CD4-positive, alpha-beta T cell (primary cell): ENCODE data around the gene ADGRL3. TPM values are rescaled to one million over a fixed set of nuclear protein-coding genes. Genes with fewer than 3 reads are reported as not detected.
"Not testable (repeated sequence)": the region's sequence is repeated elsewhere in the genome, so short reads cannot be mapped to it uniquely, and the experiment has no call there.

Experiments
- ATAC-seq: fragments of 200-7000 bp; cut with Tn5 transposase; one replicate; pipeline ENCODE4 v1.10.0; 2022; ENCODE audit warnings: mild to moderate bottlenecking; ENCODE audit not compliant: poor library complexity
- CTCF ChIA-PET: fragments of 350-600 bp; sonication (Branson Sonifier 250); formaldehyde crosslinking; loops from one replicate; lab custom pipeline; 2021; ENCODE audit warnings: antibody characterized with exemption, inconsistent platforms; lab: Charles Lee
- POLR2A ChIA-PET: fragments of 350-600 bp; sonication (Branson Sonifier 250); formaldehyde crosslinking; loops from one replicate; lab custom pipeline; 2021; ENCODE audit warnings: antibody characterized with exemption, inconsistent platforms; lab: Charles Lee
- DNase-seq, 14 experiments: peaks; one replicate each; pipeline ENCODE4 v3.0.0-alpha.2; 2013 to 2020; ENCODE audit warnings: mixed read lengths in 2 of 14
- H3K27ac ChIP-seq, 2 donors: one replicate each; pipeline versions ENCODE4 v1.5.1 to v1.7.0; 2013; ENCODE audit warnings: low read length in 2 of 2, low read depth in 1 of 2, mild to moderate bottlenecking in 1 of 2
- H3K27me3 ChIP-seq, 2 experiments: 1 replicate in 1 of 2; 2 replicates in 1 of 2; pipeline versions ENCODE4 v1.6.1 to v1.7.0; 2013; ENCODE audit warnings: low read length in 2 of 2, control low read depth in 1 of 2, mild to moderate bottlenecking in 1 of 2, moderate library complexity in 1 of 2; ENCODE audit not compliant: insufficient read depth in 2 of 2, control insufficient read depth in 1 of 2
- H3K36me3 ChIP-seq: one replicate; pipeline ENCODE4 v1.6.1; 2013; ENCODE audit warnings: low read length, control low read depth; ENCODE audit not compliant: insufficient read depth
- H3K4me1 ChIP-seq: one replicate; pipeline ENCODE4 v1.6.1; 2013; ENCODE audit warnings: low read length, control low read depth; ENCODE audit not compliant: insufficient read depth
- H3K4me3 ChIP-seq: one replicate; pipeline ENCODE4 v1.5.1; 2013; ENCODE audit warnings: mild to moderate bottlenecking, low read length, moderate library complexity
- H3K9me3 ChIP-seq, 2 experiments: 1 replicate in 1 of 2; 2 replicates in 1 of 2; pipeline versions ENCODE4 v1.6.1 to v1.7.0; 2013; ENCODE audit warnings: low read length in 2 of 2, mild to moderate bottlenecking in 2 of 2, control low read depth in 1 of 2, moderate library complexity in 1 of 2; ENCODE audit not compliant: control insufficient read depth in 1 of 2, insufficient read depth in 1 of 2
- H3K27ac Mint-ChIP-seq: one replicate; pipeline ENCODE4 v1.8.0; 2020; ENCODE audit warnings: mixed read lengths
- H3K27me3 Mint-ChIP-seq: one replicate; pipeline ENCODE4 v1.8.0; 2021; ENCODE audit warnings: mixed read lengths
- H3K36me3 Mint-ChIP-seq: one replicate; pipeline ENCODE4 v1.8.0; 2021; ENCODE audit warnings: low read depth, mixed read lengths
- H3K4me1 Mint-ChIP-seq: one replicate; pipeline ENCODE4 v1.8.0; 2021; ENCODE audit warnings: low read depth, mixed read lengths
- H3K4me3 Mint-ChIP-seq: one replicate; pipeline ENCODE4 v1.8.0; 2020; ENCODE audit warnings: mild to moderate bottlenecking, mixed read lengths
- H3K9me3 Mint-ChIP-seq: one replicate; pipeline ENCODE4 v1.8.0; 2020; ENCODE audit warnings: mixed read lengths
- intact Hi-C, 2 experiments: fragments of 100-400 bp; cut with DNase I in 1 of 2; cut with micrococcal nuclease in 1 of 2; formaldehyde crosslinking; loops; one replicate each; pipeline versions ENCODE4 v1.15.1 to v1.9.0; 2023 to 2025; cut with DNase I, micrococcal nuclease
- total RNA-seq, 174 experiments: library from RNA in 2 of 174; stranded (reverse) in 2 of 174; gene quantifications; one replicate each; pipeline ENCODE4 v1.2.3 and lab custom pipeline; 2021 to 2026
- TF ChIP-seq, protein P1 (sequence below): fragments of 200-600 bp; IDR thresholded peaks from one replicate; pipeline ENCODE4 v1.8.0; 2022; ENCODE audit warnings: antibody characterized with exemption, mild to moderate bottlenecking

ADGRL3 gene
- total RNA-seq, 2 experiments from 2014 or later: not detected

DNA sequence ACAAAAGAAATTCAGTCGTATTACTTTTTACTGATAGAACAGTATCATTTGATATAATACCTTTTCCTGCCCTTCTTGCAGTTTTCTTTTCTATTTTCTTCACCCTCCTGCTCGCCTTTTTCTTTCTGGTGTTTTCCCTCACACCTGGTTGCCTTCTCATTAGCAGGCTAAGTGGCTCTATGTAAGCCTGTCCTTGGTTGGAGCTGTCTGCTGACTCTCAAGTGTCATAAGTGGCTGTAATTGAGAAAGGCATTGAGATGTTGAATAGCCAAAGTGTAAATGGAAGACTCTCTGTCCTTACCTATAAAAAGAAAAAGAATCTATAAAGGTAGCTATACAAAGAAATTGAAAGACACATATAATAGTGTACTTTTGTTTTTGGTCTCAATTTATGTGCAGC, 180.7 kb downstream of the ADGRL3 start:
- ChIA-PET CTCF (no interaction called here), POLR2A (no interaction called here)
- Mint-ChIP-seq H3K9me3 (peaks cover 8% of the 10 kb centered on the region), H3K27ac (no peak overlapping the region), H3K27me3 (no peaks in the 10 kb centered on the region), H3K4me1 (no peaks in the 10 kb centered on the region), H3K4me3 (no peak overlapping the region), H3K36me3 (no peaks in the 10 kb centered on the region)
- intact Hi-C loops: no loop called here
- ATAC-seq (no peak), DNase-seq (no peak)
- Histone ChIP-seq H3K4me3 (no peak overlapping the region), H3K4me1 (no peaks in the 10 kb centered on the region), H3K27me3 (no peaks in the 10 kb centered on the region), H3K36me3 (no peaks in the 10 kb centered on the region), H3K27ac (no peak overlapping the region), H3K9me3 (peaks cover 0 to 4% of the 10 kb centered on the region in 2 experiments)
- TF ChIP-seq, protein P1, sequence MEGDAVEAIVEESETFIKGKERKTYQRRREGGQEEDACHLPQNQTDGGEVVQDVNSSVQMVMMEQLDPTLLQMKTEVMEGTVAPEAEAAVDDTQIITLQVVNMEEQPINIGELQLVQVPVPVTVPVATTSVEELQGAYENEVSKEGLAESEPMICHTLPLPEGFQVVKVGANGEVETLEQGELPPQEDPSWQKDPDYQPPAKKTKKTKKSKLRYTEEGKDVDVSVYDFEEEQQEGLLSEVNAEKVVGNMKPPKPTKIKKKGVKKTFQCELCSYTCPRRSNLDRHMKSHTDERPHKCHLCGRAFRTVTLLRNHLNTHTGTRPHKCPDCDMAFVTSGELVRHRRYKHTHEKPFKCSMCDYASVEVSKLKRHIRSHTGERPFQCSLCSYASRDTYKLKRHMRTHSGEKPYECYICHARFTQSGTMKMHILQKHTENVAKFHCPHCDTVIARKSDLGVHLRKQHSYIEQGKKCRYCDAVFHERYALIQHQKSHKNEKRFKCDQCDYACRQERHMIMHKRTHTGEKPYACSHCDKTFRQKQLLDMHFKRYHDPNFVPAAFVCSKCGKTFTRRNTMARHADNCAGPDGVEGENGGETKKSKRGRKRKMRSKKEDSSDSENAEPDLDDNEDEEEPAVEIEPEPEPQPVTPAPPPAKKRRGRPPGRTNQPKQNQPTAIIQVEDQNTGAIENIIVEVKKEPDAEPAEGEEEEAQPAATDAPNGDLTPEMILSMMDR: no peak

DNA sequence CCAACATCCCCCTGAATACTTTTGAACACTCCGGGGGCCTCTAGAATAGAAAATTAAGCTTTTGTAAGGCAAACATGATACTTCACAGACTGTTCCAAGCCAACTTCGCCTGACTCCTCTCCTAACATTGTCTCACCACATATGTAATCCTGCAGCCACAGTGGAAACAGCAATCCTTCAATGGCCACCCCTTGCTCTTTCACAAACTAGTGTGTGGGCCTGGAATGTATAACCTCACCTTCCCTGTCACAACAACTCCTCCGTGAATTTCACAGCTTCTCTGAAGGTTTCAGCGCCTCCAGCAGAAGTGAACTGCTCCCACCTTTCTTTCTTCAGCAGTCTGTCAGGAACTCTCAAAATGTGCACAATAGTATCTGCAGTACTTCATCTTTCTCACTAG, 185.1 kb downstream of the ADGRL3 start:
- Histone ChIP-seq H3K27ac (no peak overlapping the region), H3K4me1 (no peaks in the 10 kb centered on the region), H3K36me3 (no peaks in the 10 kb centered on the region), H3K4me3 (no peak overlapping the region), H3K27me3 (no peaks in the 10 kb centered on the region), H3K9me3 (peaks cover 0 to 4% of the 10 kb centered on the region in 2 experiments)
- TF ChIP-seq, protein P1: no peak
- H3K4me1 Mint-ChIP-seq: no peaks in the 10 kb centered on the region
- intact Hi-C loops: no loop called here
- peaks cover 5% of the 10 kb centered on the region for H3K9me3 Mint-ChIP-seq
- no peaks in the 10 kb centered on the region for H3K36me3 Mint-ChIP-seq
- CTCF ChIA-PET: no interaction called here
- ATAC-seq: no peak
- POLR2A ChIA-PET: no interaction called here
- H3K27me3 Mint-ChIP-seq: no peaks in the 10 kb centered on the region
- H3K4me3 Mint-ChIP-seq: no peak overlapping the region
- no peak overlapping the region for H3K27ac Mint-ChIP-seq
- no peak for DNase-seq

- H3K27ac Mint-ChIP-seq, H3K36me3 Mint-ChIP-seq, H3K4me1 Mint-ChIP-seq, H3K4me1 ChIP-seq, POLR2A ChIA-PET, intact Hi-C loops, H3K36me3 ChIP-seq, CTCF ChIA-PET, H3K4me3 ChIP-seq, H3K27me3 ChIP-seq, H3K9me3 Mint-ChIP-seq, H3K27me3 Mint-ChIP-seq, DNase-seq, H3K4me3 Mint-ChIP-seq, ATAC-seq, H3K27ac ChIP-seq: not testable (repeated sequence)
- H3K9me3 ChIP-seq: peaks cover 4 to 11% of the 10 kb centered on the region in 2 experiments
Measured at GRCh38 chr4:61387372-61387771, 187.2 kb downstream of the ADGRL3 start.

DNA sequence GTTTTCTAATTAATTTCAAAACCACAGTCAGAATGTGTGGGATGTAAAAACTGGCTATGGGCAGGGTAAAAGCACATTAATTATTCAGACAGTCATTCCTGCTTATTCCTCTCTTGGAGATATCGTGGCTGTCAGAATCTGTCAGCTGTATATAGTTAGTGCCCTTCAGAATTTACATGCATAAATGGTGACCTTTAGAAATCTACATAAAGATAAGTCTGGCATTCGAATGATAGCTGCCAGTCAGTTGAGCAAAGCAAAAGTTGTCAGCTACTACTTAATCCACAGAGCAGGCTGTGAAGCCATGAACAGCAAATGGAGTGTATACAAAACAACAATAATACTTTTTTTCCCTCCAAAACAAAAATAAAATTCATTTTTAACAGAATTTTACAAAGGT, 189.5 kb downstream of the ADGRL3 start:
- H3K4me3 Mint-ChIP-seq: no peak overlapping the region
- H3K36me3 Mint-ChIP-seq: no peaks in the 10 kb centered on the region
- DNase-seq (no peak), ATAC-seq (no peak)
- Histone ChIP-seq H3K27ac (no peak overlapping the region), H3K27me3 (no peaks in the 10 kb centered on the region), H3K4me3 (no peak overlapping the region), H3K9me3 (peaks cover 4 to 14% of the 10 kb centered on the region in 2 experiments), H3K4me1 (no peaks in the 10 kb centered on the region), H3K36me3 (no peaks in the 10 kb centered on the region)
- POLR2A ChIA-PET: no interaction called here
- H3K27me3 Mint-ChIP-seq: no peaks in the 10 kb centered on the region
- no peaks in the 10 kb centered on the region for H3K4me1 Mint-ChIP-seq
- CTCF ChIA-PET: no interaction called here
- intact Hi-C loops: no loop called here
- H3K9me3 Mint-ChIP-seq: peaks cover 8% of the 10 kb centered on the region
- TF ChIP-seq, protein P1: no peak
- no peak overlapping the region for H3K27ac Mint-ChIP-seq
